H1 (cell line): Measurements from ENCODE around the gene KSR2. TPM values are rescaled to one million over a fixed set of nuclear protein-coding genes. Genes with fewer than 3 reads are reported as not detected.

Source experiments
- CTCF ChIA-PET: fragments of 300-600 bp; sonication (Branson Sonifier 250); formaldehyde crosslinking; loops from one replicate; lab custom pipeline; 2021; ENCODE audit not compliant: partially characterized antibody; lab: Charles Lee
- POLR2A ChIA-PET: fragments of 300-600 bp; sonication (Branson Sonifier 250); formaldehyde crosslinking; loops from one replicate; lab custom pipeline; 2021; ENCODE audit warnings: inconsistent platforms; ENCODE audit not compliant: partially characterized antibody; lab: Charles Lee
- DNase-seq, 2 experiments: peaks; one replicate each; pipeline versions ENCODE4 v3.0.0 to v3.0.0-alpha.2; 2010 to 2022; ENCODE audit warnings: low spot score in 2 of 2, low read depth in 1 of 2, mixed read lengths in 1 of 2
- FAIRE-seq: peaks from 2 replicates; lab custom pipeline; 2011; peaks lifted over from hg19 to GRCh38; lab: Jason Lieb, UNC
- H2AFZ ChIP-seq: 2 replicates; pipeline ENCODE4 v1.8.1; 2012; ENCODE audit warnings: low read length, inconsistent platforms
- H2AK5ac ChIP-seq: 2 replicates; pipeline ENCODE4 v1.6.1; 2013; ENCODE audit warnings: low read depth, low read length
- H2BK120ac ChIP-seq: replicated peaks from 2 replicates; pipeline ENCODE3; 2013; ENCODE audit warnings: low read depth, low read length, inconsistent platforms
- H2BK12ac ChIP-seq: 2 replicates; pipeline ENCODE4 v1.6.1; 2013; ENCODE audit warnings: low read depth, low read length
- H2BK15ac ChIP-seq: 2 replicates; pipeline ENCODE4 v1.6.1; 2013; ENCODE audit warnings: low read length
- H2BK20ac ChIP-seq: 2 replicates; pipeline ENCODE4 v1.6.1; 2013; ENCODE audit warnings: low read length
- H2BK5ac ChIP-seq: 2 replicates; pipeline ENCODE4 v1.6.1; 2013; ENCODE audit warnings: low read depth, low read length
- H3K14ac ChIP-seq: 2 replicates; pipeline ENCODE4 v1.6.1; 2013; ENCODE audit warnings: inconsistent platforms; ENCODE audit not compliant: insufficient read length
- H3K18ac ChIP-seq: 2 replicates; pipeline ENCODE4 v1.6.1; 2013; ENCODE audit warnings: low read length; ENCODE audit errors: extremely low read depth
- H3K23ac ChIP-seq: 2 replicates; pipeline ENCODE4 v1.6.1; 2013; ENCODE audit warnings: inconsistent platforms; ENCODE audit not compliant: insufficient read length
- H3K23me2 ChIP-seq: 2 replicates; pipeline ENCODE4 v1.6.1; 2013; ENCODE audit warnings: low read depth, low read length
- H3K27ac ChIP-seq: 2 replicates; pipeline ENCODE4 v1.6.1; 2011; ENCODE audit warnings: low read depth, low read length, inconsistent platforms
- H3K27me3 ChIP-seq, 4 experiments: replicated peaks in 1 of 4; 1 replicate in 1 of 4; 2 replicates in 3 of 4; pipeline versions ENCODE4 v1.6.1 to v1.8.1; 2011 to 2013; ENCODE audit warnings: low read length in 3 of 4, mild to moderate bottlenecking in 3 of 4, inconsistent platforms in 2 of 4, mixed read lengths in 2 of 4, moderate library complexity in 1 of 4; ENCODE audit not compliant: control insufficient read depth in 3 of 4, insufficient read depth in 3 of 4; ENCODE audit errors: extremely low read depth in 1 of 4
- H3K36me3 ChIP-seq, 4 experiments: 2 replicates each; pipeline versions ENCODE4 v1.6.1 to v1.8.1; 2011 to 2013; ENCODE audit warnings: mild to moderate bottlenecking in 4 of 4, low read length in 3 of 4, moderate library complexity in 2 of 4, control low read depth in 1 of 4, inconsistent platforms in 1 of 4; ENCODE audit not compliant: insufficient read depth in 4 of 4, control insufficient read depth in 2 of 4
- H3K4ac ChIP-seq: replicated peaks from 2 replicates; pipeline ENCODE3; 2013; ENCODE audit warnings: low read length, low read depth, mixed read lengths, inconsistent platforms; ENCODE audit not compliant: insufficient read length
- H3K4me1 ChIP-seq, 4 experiments: replicated peaks in 1 of 4; 1 replicate in 1 of 4; 2 replicates in 3 of 4; pipeline versions ENCODE4 v1.6.1 to v1.8.1; 2011 to 2013; ENCODE audit warnings: low read length in 3 of 4, inconsistent platforms in 2 of 4, mixed read lengths in 1 of 4; ENCODE audit not compliant: insufficient read depth in 4 of 4, control insufficient read depth in 3 of 4
- H3K4me2 ChIP-seq, 2 experiments: 2 replicates each; pipeline versions ENCODE4 v1.6.1 to v1.8.1; 2011 to 2013; ENCODE audit warnings: low read depth in 2 of 2, low read length in 2 of 2, control low read depth in 1 of 2, inconsistent platforms in 1 of 2, mild to moderate bottlenecking in 1 of 2; ENCODE audit not compliant: insufficient read depth in 1 of 2
- H3K4me3 ChIP-seq, 4 experiments: fragments of 200-600, 300-600 bp in 1 of 4; sonication (generic), shearing (Covaris generic), sonication (Bioruptor Twin) in 1 of 4; 2 replicates each; pipeline versions ENCODE4 v1.5.1 to v1.8.1; 2011 to 2016; ENCODE audit warnings: low read length in 4 of 4, low read depth in 3 of 4, control low read depth in 2 of 4, inconsistent platforms in 2 of 4, mild to moderate bottlenecking in 2 of 4, mixed read lengths in 1 of 4, moderate library complexity in 1 of 4; ENCODE audit not compliant: insufficient read depth in 2 of 4; ENCODE audit errors: extremely low read depth in 1 of 4
- H3K56ac ChIP-seq: replicated peaks from 2 replicates; pipeline ENCODE3; 2013; ENCODE audit warnings: low read depth, mild to moderate bottlenecking, mixed read lengths, low read length, inconsistent platforms; ENCODE audit not compliant: insufficient read length
- H3K79me1 ChIP-seq: 2 replicates; pipeline ENCODE4 v1.6.1; 2013; ENCODE audit warnings: low read depth, low read length, control low read depth
- H3K79me2 ChIP-seq, 2 experiments: 2 replicates each; pipeline versions ENCODE4 v1.6.1 to v1.8.1; 2012 to 2013; ENCODE audit warnings: low read length in 2 of 2, mild to moderate bottlenecking in 2 of 2, inconsistent platforms in 1 of 2; ENCODE audit not compliant: insufficient read depth in 2 of 2, control insufficient read depth in 1 of 2
- H3K9ac ChIP-seq, 4 experiments: replicated peaks in 1 of 4; 1 replicate in 1 of 4; 2 replicates in 3 of 4; pipeline versions ENCODE4 v1.6.1 to v1.8.1; 2011 to 2013; ENCODE audit warnings: low read depth in 3 of 4, low read length in 3 of 4, control low read depth in 2 of 4, mild to moderate bottlenecking in 2 of 4, moderate library complexity in 2 of 4, inconsistent platforms in 1 of 4; ENCODE audit errors: extremely low read depth in 1 of 4
- H3K9me3 ChIP-seq, 2 experiments: 2 replicates each; pipeline versions ENCODE4 v1.6.1 to v1.8.1; 2012 to 2013; ENCODE audit warnings: mild to moderate bottlenecking in 2 of 2, moderate library complexity in 2 of 2, control low read depth in 1 of 2, inconsistent platforms in 1 of 2, low read depth in 1 of 2, low read length in 1 of 2, mixed read lengths in 1 of 2; ENCODE audit not compliant: insufficient read depth in 2 of 2
- H4K20me1 ChIP-seq, 2 experiments: replicated peaks in 1 of 2; 2 replicates each; pipeline versions ENCODE3 to v1.8.1; 2011 to 2013; ENCODE audit warnings: inconsistent platforms in 2 of 2, low read length in 2 of 2, mild to moderate bottlenecking in 1 of 2; ENCODE audit not compliant: insufficient read depth in 2 of 2, control insufficient read depth in 1 of 2
- H4K5ac ChIP-seq: 2 replicates; pipeline ENCODE4 v1.6.1; 2013; ENCODE audit warnings: low read length, low read depth, mixed read lengths, inconsistent platforms; ENCODE audit not compliant: insufficient read length
- H4K8ac ChIP-seq: 2 replicates; pipeline ENCODE4 v1.8.0; 2013; ENCODE audit warnings: mild to moderate bottlenecking, moderate library complexity, low read length, inconsistent platforms; ENCODE audit not compliant: insufficient read depth; ENCODE audit errors: extremely low read depth
- H4K91ac ChIP-seq: replicated peaks from 2 replicates; pipeline ENCODE3; 2013; ENCODE audit warnings: low read length, mixed read lengths, inconsistent platforms; ENCODE audit not compliant: insufficient read length
- BCL11A ChIP-seq, 2 experiments: IDR thresholded peaks; one replicate each; pipeline ENCODE4 v1.6.1; 2011; ENCODE audit warnings: low read depth in 2 of 2, low read length in 2 of 2, mild to moderate bottlenecking in 2 of 2
- CTBP2 ChIP-seq: IDR thresholded peaks from 2 replicates; pipeline ENCODE4 v1.7.0; 2011; ENCODE audit warnings: borderline replicate concordance, mild to moderate bottlenecking, moderate library complexity, mixed read lengths, low read length; ENCODE audit not compliant: insufficient read depth, insufficient read length
- EZH2 ChIP-seq: fragments of 200-600 bp; sonication (generic); IDR thresholded peaks from 2 replicates; pipeline ENCODE4 v1.7.1; 2012; ENCODE audit warnings: low read depth, mild to moderate bottlenecking, moderate library complexity, low read length, inconsistent platforms; ENCODE audit not compliant: severe bottlenecking
- FOSL1 ChIP-seq: IDR thresholded peaks from 2 replicates; pipeline ENCODE4 v1.6.1; 2011; ENCODE audit warnings: mild to moderate bottlenecking, low read depth, low read length, moderate library complexity; ENCODE audit not compliant: insufficient read depth
- GTF2F1 ChIP-seq: IDR thresholded peaks from 2 replicates; pipeline ENCODE4 v1.6.1; 2012; ENCODE audit warnings: low read depth, low read length, improper control_type of control experiment, borderline replicate concordance
- JUND ChIP-seq: IDR thresholded peaks from 2 replicates; pipeline ENCODE4 v1.6.1; 2011; ENCODE audit warnings: mild to moderate bottlenecking, improper control_type of control experiment, low read length
- POLR2AphosphoS5 ChIP-seq: IDR thresholded peaks from 2 replicates; pipeline ENCODE4 v1.6.1; 2011; ENCODE audit warnings: low read depth, low read length
- SIRT6 ChIP-seq: IDR thresholded peaks from one replicate; pipeline ENCODE4 v1.7.1; 2012; ENCODE audit warnings: low read length, inconsistent platforms
- TAF1 ChIP-seq: IDR thresholded peaks from 2 replicates; pipeline ENCODE4 v1.6.1; 2011; ENCODE audit warnings: mild to moderate bottlenecking, low read depth, low read length
- WGBS, 2 experiments: shearing (Covaris generic) in 1 of 2; methylation state at CpG; one replicate each; pipeline versions ENCODE4 v1.1.6 to v1.1.7; 2013 to 2015; ENCODE audit warnings: low lambda C conversion rate in 2 of 2, mixed read lengths in 2 of 2, inconsistent platforms in 1 of 2, low coverage in 1 of 2, missing lambda C conversion rate in 1 of 2; ENCODE audit not compliant: insufficient replicate concordance in 2 of 2, insufficient coverage in 1 of 2, insufficient read length in 1 of 2; ENCODE audit errors: extremely low coverage in 1 of 2, missing lambda C conversion rate in 1 of 2; 5-methylcytosine and 5-hydroxymethylcytosine counted together
- polyA plus RNA-seq, 7 experiments: library from polyadenylated mRNA; depleted of rRNA in 3 of 7; stranded (reverse) in 5 of 7; unstranded in 2 of 7; fragments of >200 nt in 5 of 7; fragments of 200-250 nt in 2 of 7; gene quantifications; 1 replicate in 5 of 7; 2 replicates in 1 of 7; 4 replicates in 1 of 7; pipeline versions ENCODE4 v1.2.1 to v1.2.3, GENCODE V29; 2011 to 2013; ENCODE audit warnings: missing spikeins in 2 of 7, mixed read lengths in 2 of 7
- total RNA-seq: library from RNA; stranded (reverse); fragmentation: NEBNext Ultra II Directional; extraction: Animal tissue kit (Norgen Biotek cat#: 25700); gene quantifications from 2 replicates; pipeline ENCODE4 v1.2.1, GENCODE V29; 2021

KSR2 gene
- total and polyA plus RNA-seq, 2 of the 8 experiments (the other 6 are each of a cell fraction or from before 2014, with no cell fraction given): 0.74 to 2.2 TPM

GRCh38 chr12:117538032-117538690, 430.6 kb downstream of the KSR2 start:
- Histone ChIP-seq H3K79me2 (no peaks in the 10 kb centered on the region), H3K4me3 (no peak overlapping the region), H4K8ac (no peak overlapping the region), H3K14ac (no peak overlapping the region), H4K20me1 (no peaks in the 10 kb centered on the region), H4K91ac (no peak overlapping the region), H3K56ac (no peak overlapping the region), H3K18ac (no peak overlapping the region), H2AK5ac (no peak overlapping the region), H3K9ac (no peak overlapping the region), H3K27me3 (no peaks in the 10 kb centered on the region), H3K9me3 (no peaks in the 10 kb centered on the region), H2BK5ac (no peak overlapping the region), H3K4me1 (no peaks in the 10 kb centered on the region), H2BK12ac (no peak overlapping the region), H3K23ac (no peak overlapping the region), H4K5ac (no peak overlapping the region), H2BK20ac (no peak overlapping the region), H2AFZ (no peak overlapping the region), H3K4me2 (no peak overlapping the region), H3K79me1 (no peaks in the 10 kb centered on the region), H3K4ac (no peak overlapping the region), H3K23me2 (peaks cover 2% of the 10 kb centered on the region; the same call in 1 of the 2 replicates)
- DNase-seq (no peak), FAIRE-seq (no peak)
- CTCF ChIA-PET: interaction anchor here (1.0 to 1.6 kb wide), 3 partner anchors 9 to 68 kb away, joined by 3 to 5 read pairs (median 4); no protein-coding TSS in a partner anchor
- 92% methylated on average over 8 of the region's 8 CpGs; no CpG with 5 or more reads in 1 of the 2 experiments for WGBS, 2 experiments
- POLR2A ChIA-PET: interaction anchor here (0.7 kb wide), 1 partner anchor 363 kb away, joined by 3 read pairs; no protein-coding TSS in a partner anchor
- TF ChIP-seq JUND (no peak), EZH2 (no peak), SIRT6 (no peak), GTF2F1 (no peak), TAF1 (no peak), FOSL1 (no peak), BCL11A (IDR thresholded peaks at IDR 0.05; ENCODE audit: low read depth in 2 of 2, low read length in 2 of 2) (no peak), POLR2AphosphoS5 (no peak), CTBP2 (no peak)
- TF ChIP-seq, all 59 proteins: peak for 0
- Histone ChIP-seq H2BK15ac (no peak overlapping the region), H3K27ac (no peak overlapping the region), H3K36me3 (no peaks in the 10 kb centered on the region), H2BK120ac (no peak overlapping the region)
